NCI-H526 treated with DMSO at 0.1 percent for 48 hours (cell line): ENCODE measurements around the gene FPR3.
"Not testable (repeated sequence)": the region's sequence is repeated elsewhere in the genome, so short reads cannot be mapped to it uniquely, and the experiment has no call there.

Source experiments
- DNase-seq: peaks from one replicate; lab custom pipeline; 2025; lab: John Stamatoyannopoulos, UW

Gene FPR3

GRCh38 chr19:51784109-51784785, 10.7 kb upstream of the FPR3 start:
- no peak for DNase-seq

DNA sequence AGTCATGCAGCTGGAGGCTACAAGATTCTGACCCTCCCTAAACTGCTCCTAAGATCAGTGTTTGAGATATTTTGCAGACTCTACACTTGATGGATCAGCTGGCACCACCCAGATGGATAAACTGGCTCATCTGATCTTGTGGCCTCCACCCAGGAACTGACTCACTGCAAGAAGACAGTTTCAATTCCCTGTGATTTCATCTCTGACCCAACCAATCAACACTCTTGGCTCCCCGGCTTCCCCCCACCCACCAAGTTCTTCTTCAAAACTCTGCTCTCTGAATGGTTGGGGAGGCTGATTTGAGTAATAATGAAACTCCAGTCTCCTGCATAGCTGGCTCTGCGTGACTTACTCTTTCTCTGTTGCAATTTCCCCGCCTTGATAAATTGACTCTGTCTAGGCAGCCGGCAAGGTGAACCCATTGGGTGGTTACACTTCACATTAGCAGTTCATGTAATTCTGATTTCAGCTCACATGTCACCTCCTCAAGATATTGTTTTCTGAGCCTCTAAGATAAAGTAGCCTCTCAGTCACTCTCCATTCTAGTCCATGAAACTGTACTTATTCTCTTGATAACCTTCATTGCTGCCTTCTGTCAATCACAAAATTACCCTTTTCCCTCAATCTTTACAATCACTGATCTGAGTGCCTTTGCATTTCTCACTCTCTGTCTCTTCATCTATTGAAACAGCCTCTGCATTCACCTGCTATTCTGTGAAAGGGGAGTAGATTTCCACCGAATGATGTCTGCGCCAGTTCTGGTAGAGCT, 9.9 kb upstream of the FPR3 start:
- no peak for DNase-seq

DNA sequence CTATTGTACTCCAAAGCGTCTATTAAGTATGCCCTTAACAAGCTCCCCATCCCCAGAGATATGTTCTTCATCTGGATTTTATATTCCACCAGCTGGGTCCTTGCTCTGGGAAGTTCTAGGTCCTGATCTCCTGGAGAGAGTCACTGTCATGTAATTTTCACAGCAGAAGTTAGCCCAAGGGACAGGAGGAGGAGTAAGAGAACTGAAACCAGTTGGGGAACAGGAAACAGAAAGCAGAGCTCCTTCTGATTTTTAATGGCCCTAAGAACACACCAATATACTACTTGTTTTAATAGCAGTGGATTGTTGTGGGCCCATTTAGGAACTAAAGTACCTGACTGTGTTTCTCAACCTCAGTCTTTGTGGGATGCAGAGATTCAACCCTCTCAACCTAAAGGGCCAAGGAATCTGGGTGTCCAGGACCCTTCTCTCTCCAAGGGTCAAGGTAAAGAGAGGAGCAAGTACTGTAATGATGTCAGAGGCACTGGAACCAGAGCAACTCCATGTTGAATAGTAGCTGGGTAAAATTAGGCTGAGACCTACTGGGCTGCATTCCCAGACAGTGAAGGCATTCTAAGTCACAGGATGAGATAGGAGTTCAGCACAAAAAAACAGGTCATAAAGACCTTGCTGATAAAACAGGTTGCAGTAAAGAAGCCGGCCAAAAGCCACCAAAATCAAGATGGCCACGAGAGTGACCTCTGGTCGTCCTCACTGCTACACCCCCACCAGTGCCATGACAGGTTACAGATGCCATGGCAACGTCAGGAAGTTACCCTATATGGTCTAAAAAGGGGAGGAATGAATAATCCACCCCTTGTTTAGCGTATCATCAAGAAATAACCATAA, 8.1 kb upstream of the FPR3 start:
- DNase-seq, result no peak

- no peak for DNase-seq
These were observed 6.9 kb upstream of the FPR3 start for GRCh38 chr19:51788029-51788428.

GRCh38 chr19:51789061-51789795, 5.7 kb upstream of the FPR3 start:
- DNase-seq, result no peak

DNA sequence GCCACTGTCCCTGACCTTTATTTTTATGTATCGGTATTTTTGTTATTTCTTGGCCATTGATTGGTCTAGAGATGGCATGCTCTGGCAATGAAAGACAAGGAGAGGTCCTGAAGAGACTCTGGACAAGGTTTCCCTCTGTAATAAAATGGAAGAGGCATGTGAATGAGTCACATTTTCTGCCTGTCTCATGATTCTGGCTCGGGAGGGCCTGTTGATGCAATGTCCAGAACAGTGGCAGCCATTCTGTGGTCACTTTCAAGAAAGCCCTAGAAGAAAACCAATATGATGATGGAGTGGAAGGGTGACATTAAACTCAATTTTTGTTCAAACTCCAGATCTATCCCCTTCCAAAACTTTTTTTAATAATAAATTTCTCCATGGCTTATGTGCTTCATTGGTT, 2.0 kb upstream of the FPR3 start:
- DNase-seq, result no peak

GRCh38 chr19:51793994-51794393, 963 bp upstream of the FPR3 start:
- no peak for DNase-seq

GRCh38 chr19:51796195-51796679, 1.3 kb downstream of the FPR3 start:
- no peak for DNase-seq

DNA sequence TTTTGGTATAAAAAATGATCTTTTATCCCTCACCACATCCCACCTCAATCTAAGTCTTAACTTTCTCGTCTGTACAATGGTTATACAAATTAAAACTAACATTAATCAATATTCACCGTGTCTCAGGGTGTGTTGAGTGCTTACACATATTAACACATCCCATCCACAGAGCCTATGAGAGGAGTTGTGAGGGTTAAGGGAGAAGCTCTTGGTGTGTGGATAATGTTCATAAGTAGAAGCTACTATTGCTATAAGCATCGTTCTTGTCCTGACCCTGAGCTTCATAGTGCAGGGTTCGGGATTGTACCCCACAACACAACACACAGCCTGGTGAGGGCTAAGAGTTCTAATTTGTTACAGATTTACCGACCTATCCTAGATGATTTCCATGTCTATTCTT, 2.5 kb downstream of the FPR3 start:
- DNase-seq, result no peak

DNA sequence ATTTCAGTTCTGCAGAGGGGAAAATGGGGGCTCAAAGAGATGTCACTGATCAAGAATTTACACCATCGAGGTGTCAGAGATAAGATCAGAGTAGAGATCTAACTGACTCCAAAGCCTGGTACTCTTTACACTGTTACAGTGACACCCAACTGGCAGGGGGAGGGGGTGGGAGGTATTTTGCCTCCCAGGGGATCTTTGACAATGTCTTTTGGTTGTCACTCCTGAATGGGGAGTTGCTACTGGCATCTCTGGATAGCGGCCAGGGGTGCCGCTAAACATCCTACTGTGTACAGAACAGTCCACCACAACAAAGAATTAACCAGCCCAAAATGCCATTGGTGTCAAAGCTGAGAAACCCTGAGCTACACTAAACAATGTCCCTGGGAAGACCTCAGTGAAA, 3.1 kb downstream of the FPR3 start:
- DNase-seq, result no peak

DNA sequence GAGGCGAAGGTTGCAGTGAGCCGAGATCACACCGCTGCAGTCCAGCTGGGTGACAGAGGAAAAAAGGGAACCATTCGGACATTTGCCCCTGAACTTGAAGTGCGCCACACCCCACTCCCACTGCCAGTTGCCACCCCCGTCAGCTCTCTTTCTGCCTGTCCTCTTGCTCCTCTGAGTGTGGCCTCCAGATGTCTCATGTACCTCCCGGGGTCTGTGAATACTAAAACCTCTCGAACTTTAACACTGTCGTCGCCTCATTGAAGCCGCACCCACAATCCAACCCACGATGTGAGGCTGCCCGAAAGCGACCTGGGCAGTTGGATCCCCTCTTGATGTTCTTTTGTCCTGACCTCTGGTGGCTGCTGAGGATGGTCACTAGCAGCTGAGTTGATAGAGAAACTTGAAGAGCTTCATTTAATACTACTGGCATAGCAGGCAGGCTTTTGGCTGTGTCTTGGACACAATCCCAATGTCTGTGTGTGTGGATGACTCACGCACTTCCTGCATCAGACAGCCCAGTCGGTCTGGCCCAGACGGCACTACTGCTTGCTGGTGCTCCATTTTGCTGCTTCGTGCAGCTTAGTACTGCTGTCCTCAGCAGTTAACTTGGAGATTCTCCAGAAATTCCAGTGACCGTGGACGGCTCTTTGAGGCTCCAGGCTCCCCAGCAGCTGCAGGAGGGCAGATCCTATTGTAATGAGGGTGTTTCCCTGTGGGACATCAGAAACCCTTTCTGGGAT, 4.2 kb downstream of the FPR3 start:
- DNase-seq, result no peak

GRCh38 chr19:51799774-51800472, 5.0 kb downstream of the FPR3 start:
- no peak for DNase-seq

DNA sequence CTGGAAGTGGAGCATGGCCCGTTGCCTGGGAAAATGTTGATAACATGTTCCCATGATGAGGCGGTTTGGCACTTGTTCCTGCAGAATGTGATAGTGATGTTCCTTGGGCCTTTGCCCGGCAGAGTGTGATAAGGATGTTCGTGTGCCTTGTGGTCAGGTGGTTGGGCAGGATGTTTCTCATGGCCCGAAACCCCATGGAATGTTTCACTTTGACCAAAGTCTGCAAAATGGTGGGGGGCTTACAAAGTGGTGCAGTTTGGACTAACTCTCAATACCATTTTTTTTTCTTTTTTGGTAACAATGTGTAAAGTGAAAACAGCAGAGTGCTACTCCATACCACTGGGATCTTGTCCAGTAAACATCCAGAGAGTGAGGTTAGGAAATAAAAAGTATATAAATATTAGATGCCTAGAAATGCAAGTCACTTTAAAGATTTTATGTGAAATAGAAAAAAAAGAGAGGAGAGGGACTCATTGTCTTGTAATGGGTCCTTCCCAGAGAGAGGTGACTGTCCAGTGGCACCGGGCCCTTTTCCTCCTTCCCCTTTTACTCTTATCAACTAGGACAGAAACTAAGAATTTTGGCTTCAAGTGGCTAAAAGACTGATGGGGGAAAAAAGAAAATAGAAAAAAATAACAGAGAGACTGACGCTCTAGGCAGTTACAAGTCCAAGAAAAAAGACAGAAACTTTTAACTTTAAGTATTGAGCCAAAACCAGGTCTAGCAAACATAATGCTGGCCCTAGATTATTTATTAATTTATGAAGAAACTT, 5.7 kb downstream of the FPR3 start:
- DNase-seq, result no peak

- DNase-seq, result no peak
These were observed 7.8 kb downstream of the FPR3 start for GRCh38 chr19:51802775-51803174.

GRCh38 chr19:51803519-51803918, 8.6 kb downstream of the FPR3 start:
- no peak for DNase-seq

GRCh38 chr19:51803967-51804366, 9.0 kb downstream of the FPR3 start:
- DNase-seq, result no peak

DNA sequence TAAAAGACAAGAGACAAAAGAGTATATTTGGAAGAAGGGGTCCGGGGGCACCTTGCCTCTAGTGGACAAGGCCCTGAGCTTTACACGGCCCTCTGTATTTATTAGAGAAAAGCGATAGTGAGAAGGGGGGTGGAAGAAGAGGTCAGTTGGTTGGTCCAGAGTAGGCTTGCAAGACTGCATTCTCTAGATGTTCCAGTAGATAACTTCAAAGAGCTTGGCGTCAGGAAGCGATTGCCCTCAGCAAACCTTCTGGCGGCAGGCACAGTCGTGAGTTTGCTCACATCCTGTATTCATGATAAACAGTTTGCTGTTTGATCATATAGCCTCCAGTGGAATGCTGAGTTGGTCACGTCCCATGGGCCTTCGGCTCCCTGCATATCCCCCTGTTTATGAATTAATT, 9.8 kb downstream of the FPR3 start:
- DNase-seq, result not testable (repeated sequence)

DNA sequence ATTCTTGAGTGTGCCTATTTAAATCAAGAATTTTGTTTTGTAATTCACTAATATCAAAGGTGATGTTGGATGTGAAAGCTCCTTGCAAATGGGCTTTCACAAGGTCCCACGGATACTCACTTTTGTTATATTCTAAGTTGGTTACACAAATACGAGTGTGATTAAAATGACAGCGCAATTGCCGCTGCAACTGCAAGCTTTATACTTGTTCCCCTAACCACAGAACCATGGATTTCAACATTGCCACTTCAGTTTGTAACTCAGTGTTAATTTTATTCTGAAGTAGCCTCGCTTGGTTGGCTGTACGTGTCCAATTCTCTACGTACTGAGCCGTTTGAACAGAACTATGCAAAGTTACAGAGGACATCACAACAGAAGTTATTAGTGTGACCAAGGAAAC, 10.4 kb downstream of the FPR3 start:
- DNase-seq, result not testable (repeated sequence)

DNA sequence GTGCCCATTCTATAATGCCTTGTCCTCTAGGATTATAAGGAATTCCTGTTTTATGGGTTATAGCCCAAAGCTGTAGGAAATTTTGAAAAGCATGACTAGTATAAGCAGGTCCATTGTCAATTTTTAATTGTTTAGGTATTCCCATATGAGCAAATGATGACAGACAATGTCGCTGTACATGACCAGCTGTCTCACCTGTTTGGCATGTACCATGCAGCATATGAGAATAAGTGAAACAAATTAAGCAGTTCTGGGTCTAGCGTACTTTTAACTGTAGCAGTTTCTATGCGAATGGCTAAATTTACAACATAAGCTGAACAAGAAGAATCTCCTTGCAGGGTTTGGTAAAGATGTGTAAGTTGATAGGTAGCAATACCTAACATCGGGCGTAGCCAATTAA, 11.6 kb downstream of the FPR3 start:
- DNase-seq, result not testable (repeated sequence)
